SK-N-SH (cell line): ENCODE results near the gene IL15. TPM values are rescaled to one million over a fixed set of nuclear protein-coding genes. Genes with fewer than 3 reads are reported as not detected.
A peak's percentile ranks its signal among the peaks of the same experiment; 100 is the strongest.

Experiments
- CTCF ChIA-PET: fragments of 300-600, 350-600 bp; formaldehyde crosslinking; extraction: SDS; loops from one replicate; lab custom pipeline; 2021; lab: Yijun Ruan, JAX
- POLR2A ChIA-PET: fragments of 350-600 bp; sonication (Branson Sonifier 250); formaldehyde crosslinking; extraction: SDS; loops from one replicate; lab custom pipeline; 2020; ENCODE audit warnings: antibody characterized with exemption, inconsistent platforms; lab: Yijun Ruan, JAX
- DNase-seq: peaks from one replicate; pipeline ENCODE4 v3.0.0; 2012
- H2AFZ ChIP-seq: fragments of 200-600 bp; sonication (generic); 2 replicates; pipeline ENCODE4 v1.8.1; 2016; ENCODE audit warnings: antibody characterized with exemption, mild to moderate bottlenecking, low read depth
- H3F3A ChIP-seq: fragments of 200-600 bp; sonication (generic); replicated peaks from 2 replicates; pipeline ENCODE3; 2016; ENCODE audit warnings: antibody characterized with exemption, mild to moderate bottlenecking; ENCODE audit not compliant: insufficient read depth
- H3K27ac ChIP-seq, 2 experiments: fragments of 200-500 bp in 1 of 2; fragments of 200-600 bp in 1 of 2; sonication (Bioruptor generic) in 1 of 2; sonication (generic), shearing (Covaris generic) in 1 of 2; 2 replicates each; pipeline versions ENCODE4 v1.5.1 to v1.6.1; 2014 to 2016; ENCODE audit warnings: low read depth in 2 of 2, inconsistent platforms in 1 of 2, low read length in 1 of 2, mild to moderate bottlenecking in 1 of 2, mixed read lengths in 1 of 2
- H3K27me3 ChIP-seq: fragments of 200-600 bp; sonication (generic), shearing (Covaris generic); 2 replicates; pipeline ENCODE4 v1.6.1; 2016; ENCODE audit warnings: mixed run types; ENCODE audit not compliant: insufficient read depth
- H3K36me3 ChIP-seq, 2 experiments: fragments of 200-500 bp in 1 of 2; fragments of 200-600 bp in 1 of 2; sonication (Bioruptor generic) in 1 of 2; sonication (generic) in 1 of 2; replicated peaks in 1 of 2; 2 replicates each; pipeline versions ENCODE3 to v1.5.1; 2014 to 2016; ENCODE audit warnings: low read length in 1 of 2, mild to moderate bottlenecking in 1 of 2; ENCODE audit not compliant: insufficient read depth in 2 of 2, control insufficient read depth in 1 of 2
- H3K4me1 ChIP-seq, 2 experiments: fragments of 200-500 bp in 1 of 2; fragments of 200-600 bp in 1 of 2; sonication (Bioruptor generic) in 1 of 2; sonication (generic), shearing (Covaris generic) in 1 of 2; 2 replicates each; pipeline versions ENCODE4 v1.5.1 to v1.6.1; 2014 to 2016; ENCODE audit warnings: low read depth in 1 of 2, low read length in 1 of 2, mixed run types in 1 of 2; ENCODE audit not compliant: insufficient read depth in 2 of 2, control insufficient read depth in 1 of 2
- H3K4me2 ChIP-seq: fragments of 200-600 bp; sonication (generic), shearing (Covaris generic); 2 replicates; pipeline ENCODE4 v1.6.1; 2017; ENCODE audit warnings: mixed run types
- H3K4me3 ChIP-seq, 2 experiments: fragments of 200-500 bp in 1 of 2; fragments of 200-600 bp in 1 of 2; sonication (Bioruptor generic) in 1 of 2; sonication (generic), shearing (Covaris generic) in 1 of 2; 2 replicates each; pipeline versions ENCODE4 v1.5.1 to v1.8.1; 2014 to 2016; ENCODE audit warnings: low read depth in 2 of 2, inconsistent platforms in 1 of 2, low read length in 1 of 2, mild to moderate bottlenecking in 1 of 2, mixed read lengths in 1 of 2, moderate library complexity in 1 of 2
- H3K79me2 ChIP-seq: fragments of 200-600 bp; sonication (generic); 2 replicates; pipeline ENCODE4 v1.8.1; 2017; ENCODE audit warnings: mild to moderate bottlenecking; ENCODE audit not compliant: insufficient read depth
- H3K9ac ChIP-seq: fragments of 200-600 bp; sonication (generic); 2 replicates; pipeline ENCODE4 v1.6.1; 2017; ENCODE audit warnings: mixed run types
- H3K9me2 ChIP-seq: fragments of 200-600 bp; sonication (generic); 2 replicates; pipeline ENCODE4 v1.6.1; 2017; ENCODE audit warnings: mixed run types
- H3K9me3 ChIP-seq: fragments of 200-600 bp; sonication (generic); 2 replicates; pipeline ENCODE4 v1.6.1; 2017; ENCODE audit warnings: mixed run types, mild to moderate bottlenecking, moderate library complexity
- H4K20me1 ChIP-seq: fragments of 200-600 bp; sonication (generic); 2 replicates; pipeline ENCODE4 v1.6.1; 2017; ENCODE audit warnings: mild to moderate bottlenecking, mixed run types; ENCODE audit not compliant: insufficient read depth
- EP300 ChIP-seq, 2 experiments: IDR thresholded peaks; 2 replicates each; pipeline versions ENCODE4 v1.4.0 to v1.6.1; 2012; ENCODE audit warnings: borderline replicate concordance in 1 of 2, low read depth in 1 of 2, low read length in 1 of 2
- FOSL2 ChIP-seq: IDR thresholded peaks from 2 replicates; pipeline ENCODE4 v1.4.0; 2012; ENCODE audit warnings: low read depth, mild to moderate bottlenecking, moderate library complexity, borderline replicate concordance
- FOXM1 ChIP-seq: IDR thresholded peaks from 2 replicates; pipeline ENCODE4 v1.4.0; 2012; ENCODE audit warnings: low read depth, mild to moderate bottlenecking
- GATA2 ChIP-seq: sonication (generic); formaldehyde crosslinking; IDR thresholded peaks from 2 replicates; pipeline ENCODE4 v1.5.0; 2020; ENCODE audit warnings: mild to moderate bottlenecking, missing genetic modification reagents
- JUND ChIP-seq: IDR thresholded peaks from 2 replicates; pipeline ENCODE4 v1.4.0; 2012
- MXI1 ChIP-seq: IDR thresholded peaks from 2 replicates; pipeline ENCODE4 v1.6.1; 2012; ENCODE audit warnings: mild to moderate bottlenecking, low read depth, low read length, improper control_type of control experiment
- POLR2AphosphoS5 ChIP-seq: IDR thresholded peaks from 2 replicates; pipeline ENCODE4 v1.6.1; 2012; ENCODE audit warnings: low read depth, low read length
- RCOR1 ChIP-seq: fragments of 150-350 bp; IDR thresholded peaks from 2 replicates; pipeline ENCODE4 v1.6.1; 2017; ENCODE audit warnings: antibody characterized with exemption, low read length
- REST ChIP-seq: IDR thresholded peaks from 2 replicates; pipeline ENCODE4 v1.6.1; 2012; ENCODE audit warnings: mild to moderate bottlenecking, low read depth, low read length, moderate library complexity
- TCF12 ChIP-seq: IDR thresholded peaks from 2 replicates; pipeline ENCODE4 v1.4.0; 2012
- TEAD4 ChIP-seq: IDR thresholded peaks from 2 replicates; pipeline ENCODE4 v1.4.0; 2012; ENCODE audit warnings: mild to moderate bottlenecking, borderline replicate concordance; ENCODE audit not compliant: insufficient read depth
- WGBS: methylation state at CpG from one replicate; pipeline ENCODE4 v1.1.6; 2017; ENCODE audit warnings: low lambda C conversion rate; 5-methylcytosine and 5-hydroxymethylcytosine counted together
- polyA plus RNA-seq, 3 experiments: library from polyadenylated mRNA; depleted of rRNA; stranded (reverse); fragments of >200 nt; gene quantifications; 2 replicates each; pipeline ENCODE4 v1.2.3, GENCODE V29; 2012
- TF ChIP-seq, protein P1 (sequence below): IDR thresholded peaks from 2 replicates; pipeline ENCODE4; 2012

IL15 gene
- polyA plus RNA-seq, 1 of the 3 experiments (the other 2 are of a cell fraction): 3.7 TPM

GRCh38 chr4:141645611-141646340 lies 9.4 kb downstream of the IL15 start:
- CTCF ChIA-PET: no interaction called here
- Histone ChIP-seq H3K4me1 (peaks cover 0 to 9% of the 10 kb centered on the region in 2 experiments; a peak in 1 of 4 replicates), H2AFZ (peak overlapping the region; percentile 44), H3K36me3 (no peaks in the 10 kb centered on the region), H3K9ac (peak overlapping the region; percentile 17; the same call in 1 of the 2 replicates), H3K4me3 (no peak overlapping the region), H3K27ac (peak overlapping the region in 1 of 2 experiments; percentile 56; a peak in 2 of 4 replicates), H3K79me2 (peaks cover 9% of the 10 kb centered on the region; the same call in 1 of the 2 replicates), H3K27me3 (no peaks in the 10 kb centered on the region), H3K4me2 (peak overlapping the region; percentile 22; the same call in 1 of the 2 replicates), H4K20me1 (no peaks in the 10 kb centered on the region), H3F3A (peaks cover 22% of the 10 kb centered on the region), H3K9me2 (no peaks in the 10 kb centered on the region), H3K9me3 (no peaks in the 10 kb centered on the region)
- DNase-seq: no peak
- WGBS: 57% methylated on average over 3 of the region's 3 CpGs
- POLR2A ChIA-PET: no interaction called here
- peak; percentile 49 for TF ChIP-seq TCF12
- no peak for TF ChIP-seq FOXM1
- TF ChIP-seq, protein P1, sequence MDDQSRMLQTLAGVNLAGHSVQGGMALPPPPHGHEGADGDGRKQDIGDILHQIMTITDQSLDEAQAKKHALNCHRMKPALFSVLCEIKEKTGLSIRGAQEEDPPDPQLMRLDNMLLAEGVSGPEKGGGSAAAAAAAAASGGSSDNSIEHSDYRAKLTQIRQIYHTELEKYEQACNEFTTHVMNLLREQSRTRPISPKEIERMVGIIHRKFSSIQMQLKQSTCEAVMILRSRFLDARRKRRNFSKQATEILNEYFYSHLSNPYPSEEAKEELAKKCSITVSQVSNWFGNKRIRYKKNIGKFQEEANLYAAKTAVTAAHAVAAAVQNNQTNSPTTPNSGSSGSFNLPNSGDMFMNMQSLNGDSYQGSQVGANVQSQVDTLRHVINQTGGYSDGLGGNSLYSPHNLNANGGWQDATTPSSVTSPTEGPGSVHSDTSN: no peak
- TF ChIP-seq RCOR1: no peak
- TF ChIP-seq REST: no peak
- TF ChIP-seq JUND: peak; percentile 32; the same call in 1 of the 2 replicates
- TF ChIP-seq TEAD4: peak; percentile 44; the same call in 1 of the 2 replicates
- peak; percentile 54; the same call in 1 of the 2 replicates for TF ChIP-seq FOSL2
- TF ChIP-seq EP300 (IDR thresholded peaks at IDR 0.05; ENCODE audit: borderline replicate concordance in 1 of 2, low read depth in 1 of 2, low read length in 1 of 2): no peak
- TF ChIP-seq GATA2 (CRISPR knock-in tag): no peak
- no peak for TF ChIP-seq MXI1

- Histone ChIP-seq H3K9me3 (no peaks in the 10 kb centered on the region), H3K79me2 (peaks cover 9% of the 10 kb centered on the region; the same call in 1 of the 2 replicates), H3K4me3 (no peak overlapping the region), H3K27ac (no peak overlapping the region), H3K4me1 (peaks cover 0 to 9% of the 10 kb centered on the region in 2 experiments; a peak in 1 of 4 replicates), H3K36me3 (no peaks in the 10 kb centered on the region), H3K9me2 (no peaks in the 10 kb centered on the region), H3F3A (peaks cover 22% of the 10 kb centered on the region), H3K4me2 (no peak overlapping the region), H2AFZ (no peak overlapping the region), H4K20me1 (no peaks in the 10 kb centered on the region), H3K27me3 (no peaks in the 10 kb centered on the region), H3K9ac (no peak overlapping the region)
- ChIA-PET POLR2A (no interaction called here), CTCF (interaction anchor here (0.6 kb wide), 2 partner anchors 314 to 658 kb away, joined by 3 read pairs; no protein-coding TSS in a partner anchor)
- DNase-seq: no peak
- TF ChIP-seq POLR2AphosphoS5: no peak
- 82% methylated on average over 3 of the region's 3 CpGs for WGBS
These were observed 10.6 kb downstream of the IL15 start for GRCh38 chr4:141646969-141647368.
